Stimulated activated CD4-positive, alpha-beta T cell treated with anti-CD3 and anti-CD28 coated beads, Interleukin-15, amount 100 ng/mL, for 48 hours (primary cell): Measurements from ENCODE around the gene OR7A5.
"Not testable (repeated sequence)": the region's sequence is repeated elsewhere in the genome, so short reads cannot be mapped to it uniquely, and the experiment has no call there.

Experiments used
- DNase-seq, 2 donors: peaks; one replicate each; pipeline ENCODE4 v3.0.0-alpha.2; 2020; ENCODE audit warnings: low read depth in 2 of 2

Gene OR7A5

DNA sequence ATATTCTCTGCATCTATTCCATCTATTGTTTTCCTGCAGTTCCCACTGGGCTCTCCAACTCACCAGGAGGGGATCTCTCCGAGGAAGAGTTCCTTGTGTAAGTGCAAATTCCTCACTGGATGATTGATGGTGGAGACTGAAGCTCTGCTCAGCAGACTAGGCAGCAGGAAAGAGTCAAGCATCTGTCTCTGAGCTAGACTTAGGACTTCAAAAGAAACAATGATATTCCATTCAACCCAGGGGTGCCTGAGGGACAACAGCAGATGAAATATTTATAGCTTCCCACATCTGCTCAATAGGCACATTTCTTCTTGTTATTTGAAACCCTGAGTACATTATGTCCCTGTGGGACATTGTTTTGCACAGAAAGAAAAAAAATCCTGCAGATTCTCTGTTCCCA, at the start of gene OR7A5, which contains the start of gene OR7C1:
Gene OR7A5 (minus strand): TSS at position 175 of the 400 bp plus-strand sequence. CDS start 6,944 bp downstream, outside the sequence.
Gene OR7C1 (minus strand): TSS at position 175 of the 400 bp plus-strand sequence. CDS start 35,049 bp downstream, outside the sequence.
- DNase-seq = no peak

GRCh38 chr19:14871619-14872230, 36.7 kb upstream of the OR7A5 start:
- no peak for DNase-seq

DNA sequence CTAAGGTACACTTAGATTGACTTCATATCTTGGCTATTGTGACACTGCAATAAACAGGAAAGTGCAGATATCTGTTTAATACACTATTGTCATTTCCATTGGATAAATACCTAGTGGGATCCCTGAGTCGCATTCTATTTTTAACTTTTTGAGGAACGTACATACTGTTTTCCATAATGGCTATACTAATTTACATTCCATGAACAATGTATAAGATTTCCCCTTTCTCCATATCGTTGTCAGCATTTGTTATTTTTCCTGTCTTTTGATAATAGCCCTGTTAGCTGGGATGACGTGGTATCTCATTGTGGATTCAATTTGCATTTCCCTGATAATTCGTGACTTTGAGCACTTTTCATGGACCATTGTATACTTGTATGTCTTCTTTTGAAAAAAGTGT, 33.5 kb upstream of the OR7A5 start:
- no peak for DNase-seq

DNA sequence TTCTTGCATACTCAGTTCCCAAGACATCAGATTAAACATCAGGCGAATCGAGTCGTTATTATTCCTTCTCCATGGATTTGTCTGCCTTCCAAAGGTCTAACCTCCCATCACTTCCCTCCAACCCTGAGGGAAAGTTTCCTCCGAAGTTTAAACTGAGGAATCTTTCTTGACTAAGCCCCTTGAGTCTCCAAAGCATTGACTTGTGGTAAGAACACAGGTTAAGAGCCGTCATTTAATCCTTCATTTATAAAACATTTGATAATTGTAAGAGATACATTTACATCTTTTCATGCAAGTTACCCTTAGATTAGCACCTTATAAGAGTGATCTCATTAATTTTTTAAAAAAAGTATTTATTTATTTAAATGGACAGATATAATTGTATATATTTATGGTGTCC, 13.8 kb upstream of the OR7A5 start, which contains the start of gene OR7A10:
Gene OR7A10 (minus strand): TSS at position 101 of the 400 bp plus-strand sequence. CDS start 7,045 bp downstream, outside the sequence.
- no peak for DNase-seq

- DNase-seq = no peak
These were observed 8.6 kb upstream of the OR7A5 start for GRCh38 chr19:14843578-14843977.

DNA sequence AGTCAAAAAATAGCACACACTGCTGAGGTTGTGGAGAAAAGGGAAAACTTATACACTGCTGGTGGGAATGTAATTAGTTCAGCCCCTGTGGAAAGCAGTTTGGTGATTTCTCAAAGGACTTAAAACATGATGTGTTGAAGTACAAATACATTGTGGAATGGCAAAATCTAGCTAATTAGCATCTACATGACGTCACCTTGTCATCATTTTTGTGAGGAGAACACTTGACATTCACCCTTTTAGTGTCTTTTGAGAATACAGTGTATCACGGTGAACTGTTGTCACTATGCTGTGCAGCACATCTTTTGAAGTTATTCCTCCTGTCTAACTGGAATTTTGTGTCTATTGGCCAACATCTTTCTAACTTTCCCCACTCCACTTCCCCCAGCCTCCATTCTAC, 8.2 kb upstream of the OR7A5 start:
- no peak for DNase-seq

- DNase-seq = no peak
These were observed 5.2 kb upstream of the OR7A5 start for GRCh38 chr19:14840206-14840605.

GRCh38 chr19:14837391-14837790, 2.4 kb upstream of the OR7A5 start:
- DNase-seq = no peak

GRCh38 chr19:14830702-14831101, 4.3 kb downstream of the OR7A5 start:
- no peak for DNase-seq

DNA sequence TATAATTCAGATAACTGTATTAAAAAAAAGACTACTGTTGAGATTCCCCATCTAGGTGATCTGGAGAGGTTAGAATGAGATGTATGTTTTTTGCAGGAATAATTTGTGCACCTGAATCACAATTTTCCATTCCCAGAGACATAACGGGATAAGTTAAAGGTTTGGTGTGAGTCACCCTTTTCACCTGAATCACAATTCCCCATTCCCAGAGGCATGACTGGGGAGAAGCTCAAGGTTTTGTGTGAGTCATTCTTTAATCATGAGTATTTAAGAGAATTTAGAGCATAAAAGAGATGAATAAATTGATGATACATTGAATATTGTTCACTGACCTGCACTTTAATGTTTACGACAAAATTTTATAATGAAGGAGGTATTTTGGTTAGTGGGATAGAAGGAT, 9.0 kb downstream of the OR7A5 start:
- no peak for DNase-seq

- no peak for DNase-seq
These were observed 13.0 kb downstream of the OR7A5 start for GRCh38 chr19:14821937-14822336.

- no peak for DNase-seq
These were observed 16.4 kb downstream of the OR7A5 start for GRCh38 chr19:14818588-14818987.

DNA sequence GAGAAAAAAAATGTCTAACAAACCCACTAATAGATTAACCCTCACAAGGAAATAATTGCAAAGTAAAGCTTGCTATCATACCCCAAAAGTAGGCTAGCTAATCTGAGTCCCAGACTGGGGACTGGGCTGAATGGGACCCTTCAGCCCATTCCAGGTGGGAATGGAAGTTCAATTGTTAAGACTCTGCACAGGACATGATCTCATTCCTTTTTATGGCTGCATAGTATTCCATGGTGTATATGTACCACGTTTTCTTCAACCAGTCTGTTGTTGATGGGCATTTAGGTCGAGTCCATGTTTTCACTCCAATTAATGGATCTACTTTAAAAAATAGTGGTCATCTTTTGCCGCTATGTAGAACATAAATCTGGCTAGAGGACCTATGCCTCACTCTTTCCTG, 17.9 kb downstream of the OR7A5 start:
- no peak for DNase-seq

DNA sequence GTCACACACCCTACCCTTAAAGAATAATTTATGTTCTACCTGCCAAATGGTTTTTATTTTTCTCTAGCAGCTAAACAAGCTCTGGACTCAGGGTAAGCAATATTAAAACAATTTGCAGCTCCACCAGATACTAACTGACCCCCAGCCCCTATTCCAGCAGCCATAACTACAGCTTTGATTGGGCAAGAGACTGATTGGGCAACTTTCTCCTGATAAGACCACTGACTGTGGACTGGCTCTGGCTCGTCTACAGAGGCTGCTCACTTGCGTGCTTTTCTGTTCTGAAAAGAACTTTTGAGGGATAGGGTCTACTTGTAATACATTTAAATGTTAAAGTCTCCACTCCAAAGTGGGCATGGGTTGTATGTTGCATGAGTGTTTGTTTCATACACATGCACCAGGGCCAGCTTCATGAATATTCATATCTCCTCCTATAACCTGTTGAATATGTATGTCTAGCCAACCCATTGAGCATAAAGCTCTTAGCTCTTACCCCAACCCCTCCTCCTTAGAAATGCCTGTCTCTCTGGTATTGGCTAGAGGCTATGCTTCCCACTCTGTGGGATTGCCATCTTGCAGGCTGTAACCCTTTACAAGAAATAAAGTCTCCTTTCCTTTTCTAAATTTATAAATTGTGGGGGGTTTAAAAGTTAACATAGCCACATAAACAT, 19.9 kb downstream of the OR7A5 start:
- no peak for DNase-seq

GRCh38 chr19:14809272-14810057, 25.5 kb downstream of the OR7A5 start:
- no peak for DNase-seq

- DNase-seq = no peak
These were observed 30.2 kb downstream of the OR7A5 start for GRCh38 chr19:14804765-14805164.

- no peak for DNase-seq
These were observed 36.2 kb downstream of the OR7A5 start for GRCh38 chr19:14798760-14799159.

DNA sequence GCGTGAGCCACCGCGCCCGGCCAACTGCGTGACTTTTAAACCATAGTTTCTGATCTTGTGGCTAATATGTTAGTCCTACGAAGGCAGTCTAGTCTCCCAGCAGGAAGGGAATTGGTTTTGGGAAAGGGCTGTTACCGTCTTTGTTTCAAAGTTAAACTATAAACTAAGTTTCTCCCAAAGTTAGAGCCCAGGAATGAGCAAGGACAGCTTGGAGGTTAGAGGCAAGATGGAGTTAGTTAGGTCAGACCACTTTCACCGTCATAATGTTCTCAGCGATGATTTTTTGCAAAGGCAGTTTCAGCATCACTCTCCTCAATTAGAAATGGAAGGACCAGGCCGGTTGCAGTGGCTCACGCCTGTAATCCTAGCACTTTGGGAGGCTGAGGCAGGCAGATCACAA, 39.0 kb downstream of the OR7A5 start:
- DNase-seq = no peak

DNA sequence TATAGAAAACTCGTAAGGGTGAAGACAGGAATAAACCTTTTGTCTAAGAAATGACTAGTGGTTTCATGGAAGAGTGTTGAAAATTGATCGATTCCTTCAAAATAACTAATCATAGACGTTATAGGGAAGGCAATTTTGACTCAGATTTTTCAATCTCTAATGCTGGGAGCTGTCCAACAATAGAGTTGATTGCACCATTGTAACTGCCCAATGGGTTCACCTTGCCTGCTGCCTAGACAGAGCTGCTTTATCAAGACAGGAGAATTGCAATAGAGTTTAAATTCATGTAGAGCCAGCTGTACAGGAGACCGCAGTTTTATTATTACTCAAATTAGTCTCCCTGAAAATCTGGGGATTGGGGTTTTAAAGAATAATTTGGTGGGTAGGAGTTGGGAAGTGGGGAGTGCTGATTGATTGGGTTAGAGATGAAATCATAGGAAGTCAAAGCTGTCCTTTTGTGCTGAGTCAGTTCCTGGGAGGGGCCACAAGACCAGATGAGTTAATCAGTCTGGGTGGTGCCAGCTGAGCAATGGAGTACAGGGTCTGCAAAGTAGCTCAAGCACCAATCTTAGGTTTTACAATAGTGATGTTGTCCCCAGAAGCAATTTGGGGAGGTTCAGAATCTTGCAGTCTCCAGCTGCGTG, 39.8 kb downstream of the OR7A5 start:
- DNase-seq = no peak

GRCh38 chr19:14792250-14792649, 42.7 kb downstream of the OR7A5 start:
- DNase-seq = not testable (repeated sequence)

DNA sequence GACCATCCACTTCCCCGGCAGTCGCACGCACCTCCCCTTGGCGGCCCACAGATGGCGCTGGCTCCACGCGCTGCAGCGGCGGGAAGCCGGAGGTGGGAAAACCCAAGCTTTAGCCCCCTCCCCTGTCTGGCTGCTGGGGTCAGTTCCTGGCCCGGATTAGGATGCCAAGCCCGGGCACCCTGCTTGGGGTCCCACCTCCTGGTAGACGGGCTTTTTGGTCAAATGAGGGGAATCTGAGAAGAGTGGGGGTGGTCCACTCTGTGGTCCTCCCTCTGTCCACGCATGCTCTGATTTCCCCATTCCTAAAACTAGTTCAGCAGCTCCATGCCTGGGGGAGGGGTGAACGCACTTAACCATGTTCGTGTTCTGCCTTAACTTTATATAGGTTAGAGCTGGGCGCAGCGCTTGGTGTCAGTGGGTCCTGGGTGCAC, 48.5 kb downstream of the OR7A5 start:
- DNase-seq = no peak
